ENCODE results near the gene FBXO11.

- TF ChIP-seq ZNF317 (CRISPR knock-in tag; IDR thresholded peaks at IDR 0.05; ENCODE audit: borderline replicate concordance, low read depth), result no peak
- TF ChIP-seq CTCF (IDR thresholded peaks at IDR 0.05), result no peak
- no peak for TF ChIP-seq USF2 (CRISPR knock-in tag; IDR thresholded peaks at IDR 0.05)
- TF ChIP-seq CBFB (CRISPR knock-in tag; IDR thresholded peaks at IDR 0.05; ENCODE audit: low read depth), result no peak
- TF ChIP-seq MXD4 (CRISPR knock-in tag; IDR thresholded peaks at IDR 0.05; ENCODE audit: borderline replicate concordance), result no peak
- no peak for TF ChIP-seq MAX (CRISPR knock-in tag; IDR thresholded peaks at IDR 0.05)
- TF ChIP-seq TCF7 (CRISPR knock-in tag; IDR thresholded peaks at IDR 0.05; ENCODE audit: low read depth), result no peak
Measured at GRCh38 chr2:47784352-47784851, 121.9 kb downstream of the FBXO11 start.
